HG02610 (cell line): ENCODE data around the gene CCDC127.
A peak's percentile ranks its signal among the peaks of the same experiment; 100 is the strongest.
"Not testable (repeated sequence)": the region's sequence is repeated elsewhere in the genome, so short reads cannot be mapped to it uniquely, and the experiment has no call there.

Source experiments
- ATAC-seq: cut with Tn5 transposase; IDR thresholded peaks from one replicate; pipeline ENCODE4 v1.9.1; 2021; ENCODE audit warnings: mild to moderate bottlenecking, moderate library complexity; ENCODE audit not compliant: unreplicated experiment

The CCDC127 gene

GRCh38 chr5:217494-218456 lies at the start of gene CCDC127, which contains the start of gene SDHA:
CCDC127 (minus strand) TSS chr5:218153; CDS start chr5:216849, 1,304 bp downstream.
SDHA (plus strand) TSS chr5:218320; CDS start chr5:218356, 36 bp downstream.
- ATAC-seq, result peak; percentile 71

- ATAC-seq, result no peak
Observed at GRCh38 chr5:267716-268115, 49.8 kb upstream of the CCDC127 start.

GRCh38 chr5:266311-267026 lies 48.5 kb upstream of the CCDC127 start:
- ATAC-seq, result not testable (repeated sequence)

- no peak for ATAC-seq
Observed at GRCh38 chr5:264338-264737, 46.4 kb upstream of the CCDC127 start.

GRCh38 chr5:263275-263974 lies 45.5 kb upstream of the CCDC127 start:
- not testable (repeated sequence) for ATAC-seq

- ATAC-seq, result no peak
Observed at GRCh38 chr5:257148-257547, 39.2 kb upstream of the CCDC127 start.

GRCh38 chr5:256347-256746 lies 38.4 kb upstream of the CCDC127 start:
- ATAC-seq, result not testable (repeated sequence)

GRCh38 chr5:255116-255515 lies 37.2 kb upstream of the CCDC127 start:
- not testable (repeated sequence) for ATAC-seq

- ATAC-seq, result not testable (repeated sequence)
Observed at GRCh38 chr5:254322-254721, 36.4 kb upstream of the CCDC127 start.

- ATAC-seq, result no peak
Observed at GRCh38 chr5:252546-252945, 34.6 kb upstream of the CCDC127 start.

- ATAC-seq, result not testable (repeated sequence)
Observed at GRCh38 chr5:251975-252374, 34.0 kb upstream of the CCDC127 start.

- not testable (repeated sequence) for ATAC-seq
Observed at GRCh38 chr5:251538-251937, 33.6 kb upstream of the CCDC127 start.

- not testable (repeated sequence) for ATAC-seq
Observed at GRCh38 chr5:251016-251415, 33.1 kb upstream of the CCDC127 start.

GRCh38 chr5:250396-250795 lies 32.4 kb upstream of the CCDC127 start:
- not testable (repeated sequence) for ATAC-seq

GRCh38 chr5:245717-246116 lies 27.8 kb upstream of the CCDC127 start:
- ATAC-seq, result not testable (repeated sequence)

GRCh38 chr5:243683-244367 lies 25.9 kb upstream of the CCDC127 start:
- not testable (repeated sequence) for ATAC-seq

- not testable (repeated sequence) for ATAC-seq
Observed at GRCh38 chr5:241045-241669, 23.2 kb upstream of the CCDC127 start.

GRCh38 chr5:240550-240949 lies 22.6 kb upstream of the CCDC127 start:
- not testable (repeated sequence) for ATAC-seq

GRCh38 chr5:237931-238330 lies 20.0 kb upstream of the CCDC127 start:
- ATAC-seq, result not testable (repeated sequence)

GRCh38 chr5:235527-235926 lies 17.6 kb upstream of the CCDC127 start:
- ATAC-seq, result not testable (repeated sequence)
